ENCODE data around the gene TMEM41B. TPM values are rescaled to one million over a fixed set of nuclear protein-coding genes. Genes with fewer than 3 reads are reported as not detected.
A peak's percentile ranks its signal among the peaks of the same experiment; 100 is the strongest.

Gene TMEM41B
- total RNA-seq, 1 donor from 2014 or later = 71.6 TPM

- peaks cover 37% of the 10 kb centered on the region for H3K36me3 ChIP-seq
- TF ChIP-seq, protein P1, sequence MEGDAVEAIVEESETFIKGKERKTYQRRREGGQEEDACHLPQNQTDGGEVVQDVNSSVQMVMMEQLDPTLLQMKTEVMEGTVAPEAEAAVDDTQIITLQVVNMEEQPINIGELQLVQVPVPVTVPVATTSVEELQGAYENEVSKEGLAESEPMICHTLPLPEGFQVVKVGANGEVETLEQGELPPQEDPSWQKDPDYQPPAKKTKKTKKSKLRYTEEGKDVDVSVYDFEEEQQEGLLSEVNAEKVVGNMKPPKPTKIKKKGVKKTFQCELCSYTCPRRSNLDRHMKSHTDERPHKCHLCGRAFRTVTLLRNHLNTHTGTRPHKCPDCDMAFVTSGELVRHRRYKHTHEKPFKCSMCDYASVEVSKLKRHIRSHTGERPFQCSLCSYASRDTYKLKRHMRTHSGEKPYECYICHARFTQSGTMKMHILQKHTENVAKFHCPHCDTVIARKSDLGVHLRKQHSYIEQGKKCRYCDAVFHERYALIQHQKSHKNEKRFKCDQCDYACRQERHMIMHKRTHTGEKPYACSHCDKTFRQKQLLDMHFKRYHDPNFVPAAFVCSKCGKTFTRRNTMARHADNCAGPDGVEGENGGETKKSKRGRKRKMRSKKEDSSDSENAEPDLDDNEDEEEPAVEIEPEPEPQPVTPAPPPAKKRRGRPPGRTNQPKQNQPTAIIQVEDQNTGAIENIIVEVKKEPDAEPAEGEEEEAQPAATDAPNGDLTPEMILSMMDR (IDR thresholded peaks at IDR 0.05) = no peak
- no peak for ATAC-seq
Measured at GRCh38 chr11:9285850-9286587, 28.4 kb downstream of the TMEM41B start.

GRCh38 chr11:9280655-9281301 is 33.6 kb downstream of the TMEM41B start:
- Histone ChIP-seq H3K4me3 (no peak overlapping the region), H3K36me3 (peaks cover 25% of the 10 kb centered on the region), H3K27ac (no peak overlapping the region), H3K4me1 (no peaks in the 10 kb centered on the region), H3K9me3 (no peaks in the 10 kb centered on the region), H3K27me3 (no peaks in the 10 kb centered on the region)
- ATAC-seq (peak; percentile 34), DNase-seq (no peak)
- intact Hi-C loops (cut with DNase I) = no loop called here
- TF ChIP-seq, protein P1 (IDR thresholded peaks at IDR 0.05) = no peak

More at GRCh38 chr11:9285850-9286587, 28.4 kb downstream of the TMEM41B start:
- Histone ChIP-seq H3K9me3 (no peaks in the 10 kb centered on the region), H3K27ac (no peak overlapping the region), H3K4me3 (no peak overlapping the region), H3K27me3 (no peaks in the 10 kb centered on the region), H3K4me1 (no peaks in the 10 kb centered on the region)
- intact Hi-C loops (cut with DNase I) = no loop called here
- no peak for DNase-seq

DNA sequence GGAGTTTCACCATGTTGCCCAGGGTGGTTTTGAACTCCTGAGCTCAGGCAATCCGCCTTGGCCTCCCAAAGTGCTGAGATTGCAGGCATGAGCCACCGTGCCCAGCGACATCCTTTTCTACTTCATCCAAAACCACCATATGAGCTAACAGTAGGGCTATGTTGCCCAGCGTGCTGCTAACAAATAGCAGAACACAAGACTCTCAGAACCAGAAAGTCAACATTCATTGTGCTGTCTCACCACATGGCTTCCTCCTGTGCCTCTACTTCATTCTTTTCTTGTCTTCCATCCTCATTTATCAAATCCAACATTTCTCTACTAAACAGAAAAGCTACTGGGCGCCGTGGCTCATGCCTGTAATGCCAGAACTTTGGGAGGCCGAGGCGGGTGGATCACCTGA is 37.2 kb downstream of the TMEM41B start:
- no peak overlapping the region for H3K27ac ChIP-seq
- peaks cover 7% of the 10 kb centered on the region for H3K36me3 ChIP-seq
- ATAC-seq = no peak
- peaks cover 6% of the 10 kb centered on the region for H3K4me1 ChIP-seq
- DNase-seq = no peak
- H3K4me3 ChIP-seq = no peak overlapping the region
- no peaks in the 10 kb centered on the region for H3K9me3 ChIP-seq
- TF ChIP-seq, protein P1 (IDR thresholded peaks at IDR 0.05) = no peak
- no peaks in the 10 kb centered on the region for H3K27me3 ChIP-seq
- intact Hi-C loops (cut with DNase I) = no loop called here

DNA sequence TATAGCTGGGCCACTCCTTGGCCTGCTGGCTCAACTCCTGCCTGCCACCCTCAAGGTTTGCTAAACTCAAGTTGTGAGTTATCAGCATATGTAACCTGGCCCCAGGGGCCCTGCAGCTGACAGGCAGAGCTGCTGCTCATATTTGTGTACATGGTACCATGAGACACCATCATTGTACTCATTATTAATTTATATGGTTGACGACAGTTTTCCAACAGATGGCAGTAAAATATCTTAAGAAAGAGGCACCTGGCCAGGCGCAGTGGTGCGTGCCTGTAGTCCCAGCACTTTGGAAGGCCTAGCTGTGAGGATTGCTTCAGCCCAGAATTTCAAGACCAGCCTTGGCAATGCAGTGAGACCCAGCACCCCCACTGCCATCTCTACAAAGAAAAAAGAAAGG is 37.8 kb downstream of the TMEM41B start:
- no peaks in the 10 kb centered on the region for H3K9me3 ChIP-seq
- no peak overlapping the region for H3K27ac ChIP-seq
- H3K4me3 ChIP-seq = no peak overlapping the region
- H3K36me3 ChIP-seq = peaks cover 7% of the 10 kb centered on the region
- intact Hi-C loops (cut with DNase I) = no loop called here
- H3K27me3 ChIP-seq = no peaks in the 10 kb centered on the region
- ATAC-seq = no peak
- TF ChIP-seq, protein P1 (IDR thresholded peaks at IDR 0.05) = no peak
- DNase-seq = no peak
- H3K4me1 ChIP-seq = peaks cover 6% of the 10 kb centered on the region

DNA sequence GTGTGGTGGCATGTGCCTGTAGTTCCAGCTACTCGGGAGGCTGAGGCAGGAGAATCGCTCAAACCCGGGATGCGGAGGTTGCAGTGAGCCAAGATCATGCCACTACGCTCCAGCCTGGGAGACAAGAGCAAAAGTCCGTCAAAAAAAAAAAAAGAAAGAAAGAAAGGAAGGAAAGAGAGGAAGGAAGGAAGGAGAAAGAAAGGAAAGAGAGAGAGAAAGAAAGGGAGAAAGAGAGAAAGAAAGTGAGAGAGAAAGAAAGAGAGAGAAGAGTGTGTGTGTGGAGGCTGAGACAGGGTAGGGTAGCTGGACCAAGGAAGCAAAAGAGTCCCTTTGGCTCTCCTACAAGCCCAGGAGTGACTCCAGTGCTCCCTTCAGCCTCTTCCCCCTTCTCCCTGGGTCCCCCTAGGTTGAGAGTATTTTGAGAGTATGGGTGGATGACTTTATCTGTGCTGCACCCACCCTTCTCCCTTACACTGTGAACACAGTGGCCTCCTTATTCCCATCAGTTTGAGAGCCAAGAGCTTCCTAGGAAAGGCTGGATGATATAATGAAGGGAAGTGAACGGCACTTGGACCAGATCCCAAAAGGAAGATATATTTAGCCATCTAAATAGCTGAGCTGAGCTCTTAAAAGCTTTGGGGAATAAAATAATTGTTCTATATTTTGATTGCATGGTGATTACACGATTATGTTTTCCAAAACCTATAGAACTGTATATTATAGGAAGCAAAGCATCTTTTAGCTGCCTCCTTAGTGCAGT is 39.7 kb downstream of the TMEM41B start:
- no peaks in the 10 kb centered on the region for H3K36me3 ChIP-seq
- no peak overlapping the region for H3K4me3 ChIP-seq
- no peaks in the 10 kb centered on the region for H3K9me3 ChIP-seq
- DNase-seq (no peak), ATAC-seq (no peak)
- TF ChIP-seq, protein P1 (IDR thresholded peaks at IDR 0.05) = no peak
- H3K4me1 ChIP-seq = peaks cover 6% of the 10 kb centered on the region
- no peak overlapping the region for H3K27ac ChIP-seq
- no peaks in the 10 kb centered on the region for H3K27me3 ChIP-seq
- intact Hi-C loops (cut with DNase I) = no loop called here
